GM18861 (cell line): ENCODE measurements around the gene NKX2-1.
"Not testable (repeated sequence)": the region's sequence is repeated elsewhere in the genome, so short reads cannot be mapped to it uniquely, and the experiment has no call there.

Source experiments
- ATAC-seq: cut with Tn5 transposase; IDR thresholded peaks from one replicate; pipeline ENCODE4 v1.9.1; 2021; ENCODE audit not compliant: unreplicated experiment

NKX2-1 gene

GRCh38 chr14:36505892-36506731 lies 13.9 kb downstream of the NKX2-1 start:
- no peak for ATAC-seq

GRCh38 chr14:36505181-36505815 lies 14.7 kb downstream of the NKX2-1 start:
- ATAC-seq = no peak

GRCh38 chr14:36504771-36505175 lies 15.3 kb downstream of the NKX2-1 start:
- no peak for ATAC-seq

GRCh38 chr14:36503771-36504741 lies 16.0 kb downstream of the NKX2-1 start:
- no peak for ATAC-seq

- no peak for ATAC-seq
Measured at GRCh38 chr14:36502558-36503508, 17.2 kb downstream of the NKX2-1 start.

DNA sequence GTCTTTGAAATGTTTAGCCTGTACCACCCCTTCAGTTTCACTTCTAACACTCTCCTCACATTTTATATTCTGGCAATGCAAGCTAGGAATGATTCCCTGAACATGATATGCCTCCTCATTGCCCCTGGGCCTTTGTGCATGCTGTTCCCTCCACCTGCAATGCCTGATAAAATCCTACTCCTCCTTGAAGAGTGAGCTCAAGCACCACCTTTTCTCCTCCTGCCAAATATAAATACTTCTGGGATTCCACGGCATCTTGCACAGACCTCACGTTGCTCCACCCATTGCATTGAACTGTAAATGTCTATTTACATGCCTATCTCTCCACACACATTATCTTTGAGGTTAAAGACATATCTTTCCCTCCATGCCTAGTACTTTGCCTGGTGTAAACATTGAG lies 21.1 kb downstream of the NKX2-1 start:
- no peak for ATAC-seq

- no peak for ATAC-seq
Measured at GRCh38 chr14:36496346-36496745, 23.7 kb downstream of the NKX2-1 start.

- no peak for ATAC-seq
Measured at GRCh38 chr14:36495666-36496065, 24.4 kb downstream of the NKX2-1 start.

DNA sequence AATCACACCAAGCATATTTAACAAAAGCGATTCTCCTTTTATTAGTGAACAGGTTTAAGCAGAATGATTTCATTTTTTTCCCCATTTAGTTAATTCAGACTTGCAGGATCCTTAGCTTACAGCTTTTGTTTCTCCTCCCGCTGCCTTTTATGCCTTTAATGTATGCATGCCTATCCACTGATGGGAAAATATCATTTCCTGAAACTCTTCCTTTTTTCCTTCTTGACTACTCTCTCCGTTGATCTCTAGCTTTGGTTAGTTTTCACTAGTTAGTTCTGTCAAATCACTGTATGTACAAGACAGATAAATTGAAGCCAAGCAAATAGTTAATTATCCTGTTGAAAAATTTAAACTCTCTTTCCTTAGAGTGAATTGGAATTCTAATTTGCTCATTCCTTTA lies 26.3 kb downstream of the NKX2-1 start:
- ATAC-seq = no peak

- peak; percentile 59 for ATAC-seq
Measured at GRCh38 chr14:36485773-36486172, 34.3 kb downstream of the NKX2-1 start.

DNA sequence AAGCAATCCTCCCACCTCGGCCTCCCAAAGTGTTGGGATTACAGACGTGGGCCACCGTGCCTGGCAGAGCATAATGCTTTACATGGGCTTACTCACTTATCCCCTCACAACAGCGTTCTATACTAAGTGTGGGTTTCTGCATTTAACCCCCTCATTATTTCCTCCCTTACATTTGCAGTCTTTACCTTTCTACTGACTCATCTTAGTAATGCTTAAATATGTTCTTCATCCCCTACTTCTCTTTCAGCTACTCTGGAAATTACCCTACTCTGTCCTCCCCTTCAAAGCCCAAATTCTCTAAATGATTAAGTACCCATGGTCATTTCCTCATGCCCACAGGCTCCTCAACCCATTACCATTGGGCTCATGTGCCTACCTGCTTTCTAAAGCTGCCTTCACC lies 40.7 kb downstream of the NKX2-1 start:
- peak; percentile 53 for ATAC-seq

GRCh38 chr14:36478782-36479181 lies 41.2 kb downstream of the NKX2-1 start:
- no peak for ATAC-seq

DNA sequence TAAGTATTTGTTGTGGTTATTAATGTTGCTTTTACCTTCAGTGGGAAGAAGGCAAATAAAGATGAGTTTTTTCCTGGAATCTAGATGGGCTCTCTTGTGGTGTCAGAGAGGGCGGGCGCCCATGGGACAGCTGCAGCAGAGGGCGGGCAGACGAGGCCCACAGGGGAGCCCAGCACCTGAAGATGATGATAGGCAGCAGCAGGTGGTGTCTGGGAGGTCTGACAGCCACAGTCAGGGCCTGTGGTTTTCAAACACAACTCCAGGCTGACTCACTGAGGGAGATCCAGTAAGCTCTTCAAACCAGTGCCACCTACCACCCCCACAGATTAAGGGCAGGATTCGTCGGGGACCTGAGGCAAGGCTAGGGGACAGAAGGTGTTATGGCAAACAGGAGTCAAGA lies 42.8 kb downstream of the NKX2-1 start:
- no peak for ATAC-seq

DNA sequence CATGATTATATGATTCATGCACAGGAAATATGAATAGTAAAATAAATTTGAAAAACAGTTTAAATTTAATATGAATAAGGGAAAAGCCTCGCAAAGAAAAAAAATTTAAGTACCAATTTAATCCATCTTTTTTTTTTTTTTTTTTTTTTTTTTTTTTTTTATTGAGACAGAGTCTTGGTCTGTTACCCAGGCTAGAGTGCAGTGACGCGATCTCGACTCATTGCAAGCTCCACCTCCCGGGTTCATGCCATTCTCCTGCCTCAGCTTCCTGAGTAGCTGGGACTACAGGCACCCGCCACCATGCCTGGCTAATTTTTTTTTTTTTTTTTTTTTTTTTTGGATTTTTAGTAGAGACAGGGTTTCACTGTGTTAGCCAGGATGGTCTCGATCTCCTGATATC lies 44.0 kb downstream of the NKX2-1 start:
- not testable (repeated sequence) for ATAC-seq

GRCh38 chr14:36474593-36474992 lies 45.4 kb downstream of the NKX2-1 start:
- ATAC-seq = no peak

DNA sequence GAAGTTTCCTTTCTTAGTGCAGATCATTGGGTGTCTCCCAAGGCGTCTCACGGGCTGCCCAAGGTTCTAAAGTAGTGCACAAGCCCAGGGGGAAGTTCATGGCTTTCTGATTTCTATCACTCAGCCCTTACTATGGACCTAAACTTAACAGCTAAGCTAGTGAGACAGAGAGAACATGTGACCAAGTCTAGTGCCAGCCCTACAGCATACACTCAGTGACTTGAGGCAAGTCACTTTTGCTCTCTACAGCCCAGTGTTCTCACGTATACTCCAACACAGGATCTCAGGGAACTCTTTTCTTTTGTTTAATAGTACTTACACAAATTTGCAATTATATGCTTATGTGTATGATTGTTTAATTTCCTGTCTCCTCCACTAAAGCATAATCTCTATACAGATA lies 48.6 kb downstream of the NKX2-1 start:
- ATAC-seq = no peak

- ATAC-seq = no peak
Measured at GRCh38 chr14:36467332-36467731, 52.7 kb downstream of the NKX2-1 start.
